ENCODE data around the gene CDSN.
"Not testable (repeated sequence)": the region's sequence is repeated elsewhere in the genome, so short reads cannot be mapped to it uniquely, and the experiment has no call there.

Gene CDSN

DNA sequence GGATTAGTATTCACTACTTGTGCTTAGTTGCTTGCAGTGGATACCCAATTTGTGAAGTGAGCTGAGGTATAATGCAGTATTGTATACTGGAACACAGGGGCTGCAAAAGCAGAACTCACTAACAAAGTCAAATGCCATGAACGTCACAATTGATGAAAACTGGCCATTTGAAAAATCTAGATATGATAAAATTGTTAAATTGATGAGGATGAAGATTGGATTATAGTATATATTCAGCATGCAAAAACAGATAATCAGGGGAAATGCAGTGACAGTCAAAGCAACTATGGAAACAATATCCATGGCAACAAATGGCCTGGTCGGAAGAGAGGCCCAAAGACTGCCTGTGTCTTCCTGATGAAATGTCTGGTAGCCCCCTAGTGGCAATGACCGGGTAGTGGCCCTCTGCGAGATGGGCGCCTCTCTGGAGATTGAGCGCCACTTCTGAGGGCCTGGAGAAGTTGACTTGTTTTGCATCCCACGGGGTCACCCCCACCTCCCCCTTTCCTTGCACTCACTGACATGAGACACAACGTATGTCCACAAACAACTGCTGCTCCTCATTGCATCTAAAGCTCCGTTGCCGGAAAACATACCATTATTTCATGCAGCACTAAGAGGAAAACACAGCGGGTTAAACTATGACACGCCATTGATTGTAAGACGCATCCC lies 51.4 kb downstream of the CDSN start:
- Histone ChIP-seq H3K4me3 (no peak overlapping the region), H3K27me3 (no peaks in the 10 kb centered on the region), H3K4me1 (no peaks in the 10 kb centered on the region), H3K4me2 (no peak overlapping the region), H3K36me3 (no peaks in the 10 kb centered on the region; a peak in 1 of 22 replicates), H3K27ac (no peak overlapping the region; a peak in 1 of 22 replicates), H3K9ac (no peak overlapping the region), H4K20me1 (no peaks in the 10 kb centered on the region), H3K9me3 (replicated peaks in 1 of 11) (no peaks in the 10 kb centered on the region)
- no peak for TF ChIP-seq Cebpa-rat (IDR thresholded peaks at IDR 0.05)

DNA sequence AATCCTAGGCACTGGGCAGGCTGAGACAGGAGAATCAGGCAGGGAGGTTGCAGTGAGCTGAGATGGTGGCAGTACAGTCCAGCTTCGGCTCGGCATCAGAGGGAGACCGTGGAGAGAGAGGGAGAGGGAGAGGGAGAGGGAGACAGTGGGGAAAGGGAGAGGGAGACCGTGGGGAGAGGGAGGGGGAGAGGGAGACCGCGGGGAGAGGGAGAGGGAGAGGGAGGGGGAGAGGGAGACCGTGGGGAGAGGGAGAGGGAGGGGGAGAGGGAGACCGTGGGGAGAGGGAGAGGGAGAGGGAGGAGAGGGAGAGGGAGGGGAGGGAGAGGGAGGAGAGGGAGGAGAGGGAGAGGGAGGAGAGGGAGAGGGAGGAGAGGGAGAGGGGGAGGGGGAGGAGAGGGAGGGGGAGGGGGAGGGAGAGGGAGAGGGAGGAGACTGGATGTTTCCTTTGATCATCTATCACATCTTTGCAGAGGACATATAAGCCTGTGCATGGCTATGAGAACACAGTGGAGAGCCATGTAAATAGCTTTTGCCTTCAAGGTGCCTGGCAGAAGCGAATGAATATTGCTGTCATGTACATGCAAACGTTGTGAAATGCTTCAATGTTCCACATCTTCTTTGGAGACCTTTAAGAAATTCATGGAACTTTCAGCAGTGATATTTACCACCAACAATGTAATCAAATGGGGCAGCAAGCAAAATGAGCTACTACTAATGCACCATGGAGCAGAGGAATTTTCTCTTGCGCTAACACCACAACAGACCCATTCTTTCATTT lies 52.2 kb downstream of the CDSN start:
- H3K27ac ChIP-seq; H3K9ac ChIP-seq; H3K36me3 ChIP-seq; H3K4me1 ChIP-seq; H3K4me3 ChIP-seq; H3K9me3 ChIP-seq (replicated peaks in 1 of 11); H4K20me1 ChIP-seq; H3K27me3 ChIP-seq; H3K4me2 ChIP-seq: not testable (repeated sequence)

DNA sequence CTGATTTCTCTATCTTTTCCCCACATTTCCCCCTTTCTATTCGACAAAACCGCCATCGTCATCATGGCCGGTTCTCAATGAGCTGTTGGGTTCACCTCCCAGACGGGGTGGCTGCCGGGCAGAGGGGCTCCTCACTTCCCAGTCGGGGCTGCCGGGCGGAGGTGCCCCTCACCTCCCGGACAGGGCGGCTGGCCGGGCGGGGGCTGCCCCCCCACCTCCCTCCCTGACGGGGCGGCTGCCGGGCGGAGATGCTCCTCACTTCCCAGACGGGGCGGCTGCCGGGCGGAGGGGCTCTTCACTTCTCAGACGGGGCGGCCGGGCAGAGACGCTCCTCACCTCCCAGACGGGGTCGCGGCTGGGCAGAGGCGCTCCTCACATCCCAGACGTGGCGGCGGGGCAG lies 53.2 kb downstream of the CDSN start:
- H3K9me3 ChIP-seq (replicated peaks in 1 of 11); H3K4me2 ChIP-seq; H3K4me1 ChIP-seq; H4K20me1 ChIP-seq; H3K27ac ChIP-seq; H3K4me3 ChIP-seq; H3K27me3 ChIP-seq; H3K36me3 ChIP-seq; H3K9ac ChIP-seq: not testable (repeated sequence)

DNA sequence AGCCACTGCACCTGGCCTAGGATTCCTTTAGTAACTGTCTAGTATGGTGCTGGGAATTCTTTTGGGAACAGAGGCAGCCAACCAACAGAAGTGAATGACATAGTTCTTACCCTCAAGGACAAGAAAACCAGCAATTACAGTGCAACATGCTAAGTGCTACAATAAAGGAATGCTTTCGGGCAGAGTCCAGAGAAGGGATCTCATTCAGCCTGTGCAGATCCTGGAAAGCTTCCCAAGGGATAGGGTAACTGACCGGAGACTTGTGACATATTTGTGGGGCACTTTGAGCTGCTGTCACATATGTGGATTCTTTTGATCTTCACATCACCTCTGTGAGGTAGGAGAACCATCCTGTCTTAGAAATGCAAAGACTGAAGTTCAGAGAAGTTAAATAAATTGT lies 54.7 kb downstream of the CDSN start:
- no peak overlapping the region for H3K4me2 ChIP-seq
- no peak overlapping the region for H3K9ac ChIP-seq
- H3K27me3 ChIP-seq: no peaks in the 10 kb centered on the region
- H3K4me1 ChIP-seq: no peaks in the 10 kb centered on the region
- no peak for TF ChIP-seq Cebpa-rat (IDR thresholded peaks at IDR 0.05)
- no peak overlapping the region for H3K4me3 ChIP-seq
- no peaks in the 10 kb centered on the region for H3K9me3 ChIP-seq (replicated peaks in 1 of 11)
- H3K27ac ChIP-seq: no peak overlapping the region
- H3K36me3 ChIP-seq: peaks cover 0 to 8% (median 0%) of the 10 kb centered on the region in 11 experiments; a peak in 3 of 22 replicates
- no peaks in the 10 kb centered on the region for H4K20me1 ChIP-seq
